PC-3 (cell line): ENCODE data around the gene PBX2.

ENCODE experiments used
- CTCF ChIP-seq: fragments of 300-600 bp; sonication (generic); conservative IDR thresholded peaks from 2 replicates; pipeline ENCODE4 v1.5.1; 2017; ENCODE audit warnings: antibody characterized with exemption, low read depth, mild to moderate bottlenecking, low read length
- EZH2 ChIP-seq: fragments of 300-600 bp; sonication (generic); IDR thresholded peaks from one replicate; pipeline ENCODE4 v1.6.1; 2017; ENCODE audit warnings: antibody characterized with exemption, mild to moderate bottlenecking, low read length; ENCODE audit not compliant: unreplicated experiment
- EZH2phosphoT487 ChIP-seq: fragments of 300-600 bp; sonication (generic); IDR thresholded peaks from 2 replicates; pipeline ENCODE4 v1.6.1; 2018; ENCODE audit warnings: mild to moderate bottlenecking, antibody characterized with exemption, low read length, borderline replicate concordance

- TF ChIP-seq CTCF = no peak
- TF ChIP-seq EZH2 = no peak
- no peak for TF ChIP-seq EZH2phosphoT487
These were observed 2.8 kb downstream of the PBX2 start for GRCh38 chr6:32187009-32187709.
